Stimulated activated CD8-positive, alpha-beta memory T cell treated with anti-CD3 and anti-CD28 coated beads, Interleukin-7, amount 100 ng/mL, for 4 hours (primary cell): ENCODE data around the gene ATP1A4.

Experiments
- DNase-seq, 2 donors: peaks; one replicate each; pipeline ENCODE4 v3.0.0-alpha.2; 2020; ENCODE audit warnings: low read depth in 2 of 2

Gene ATP1A4

DNA sequence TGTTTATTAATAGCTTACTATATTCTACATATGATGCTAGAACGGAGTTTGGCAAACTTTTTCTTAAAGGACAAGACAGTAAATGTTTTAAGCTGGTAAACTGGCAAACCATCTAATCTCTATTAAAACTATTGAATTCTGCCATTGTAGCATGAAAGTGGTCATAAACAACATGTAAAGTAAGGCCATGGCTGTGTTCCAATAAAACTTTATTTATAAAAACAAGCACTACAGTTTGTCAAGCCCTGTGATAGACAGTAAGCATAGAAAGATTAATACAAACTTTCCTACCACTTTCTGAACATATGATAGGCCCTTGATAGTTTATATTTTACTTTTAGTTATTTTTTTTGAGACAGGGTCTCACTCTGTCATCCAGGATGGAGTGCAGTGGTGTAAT lies 76.2 kb downstream of the ATP1A4 start:
- DNase-seq = no peak

DNA sequence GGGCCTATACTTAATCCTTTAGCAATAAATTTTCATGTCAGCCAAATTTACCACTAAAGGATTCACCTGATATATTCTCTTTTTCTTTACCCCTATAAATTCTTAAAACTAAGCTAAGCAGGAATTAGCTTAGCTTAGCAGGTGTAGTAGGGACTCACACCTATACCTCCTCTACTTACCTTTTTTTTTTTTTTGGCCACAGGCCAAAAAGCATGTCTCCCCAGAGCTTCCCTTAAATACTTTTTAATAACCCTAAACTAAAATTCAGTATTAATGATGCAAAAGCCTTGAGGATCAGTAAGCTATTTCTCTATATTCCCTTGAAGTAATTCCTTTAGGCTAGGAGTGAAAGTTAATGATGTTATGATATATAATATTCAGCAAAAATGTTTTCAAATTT lies 77.0 kb downstream of the ATP1A4 start:
- no peak for DNase-seq

DNA sequence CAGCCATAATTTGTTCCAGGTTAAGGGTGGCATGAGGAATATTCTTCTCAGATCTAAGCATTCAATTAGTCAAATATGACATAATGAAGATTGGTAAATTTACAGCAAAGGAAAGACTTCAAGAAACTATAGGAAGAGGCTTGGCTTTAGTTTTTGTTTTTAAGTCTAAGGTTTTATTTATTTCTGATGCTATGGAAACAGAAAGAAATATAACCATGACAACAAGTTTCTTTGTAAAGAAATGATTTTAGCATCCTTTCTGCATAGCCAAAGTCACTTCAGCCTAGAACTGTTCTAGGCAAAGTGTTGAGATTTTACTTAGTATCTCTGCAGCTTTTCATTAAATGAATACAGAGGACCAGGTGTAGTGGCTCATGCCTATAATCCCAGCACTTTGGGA lies 81.5 kb downstream of the ATP1A4 start:
- DNase-seq = no peak
